Left ventricle myocardium inferior (tissue), 1 donor: ENCODE results near the gene MADCAM1. TPM values are rescaled to one million over a fixed set of nuclear protein-coding genes. Genes with fewer than 3 reads are reported as not detected.

ENCODE experiments used
- DNase-seq: peaks from one replicate; pipeline ENCODE4 v3.0.0-alpha.2; 2020
- H3K27ac ChIP-seq: fragments of 200-600 bp; replicated peaks from 2 replicates; pipeline ENCODE4 v1.8.0; 2021
- H3K27me3 ChIP-seq: fragments of 200-600 bp; 2 replicates; pipeline ENCODE4 v1.8.0; 2021; ENCODE audit warnings: low read depth
- H3K36me3 ChIP-seq: fragments of 200-600 bp; 2 replicates; pipeline ENCODE4 v1.8.0; 2021
- H3K4me1 ChIP-seq: fragments of 200-600 bp; 2 replicates; pipeline ENCODE4 v1.8.0; 2021
- H3K4me3 ChIP-seq: fragments of 200-600 bp; 2 replicates; pipeline ENCODE4 v1.8.0; 2021; ENCODE audit warnings: mild to moderate bottlenecking, moderate library complexity
- H3K9me3 ChIP-seq: fragments of 200-600 bp; replicated peaks from 2 replicates; pipeline ENCODE4 v1.8.0; 2021
- CTCF ChIP-seq: fragments of 200-600 bp; IDR thresholded peaks from 2 replicates; pipeline ENCODE4 v1.8.0; 2021; ENCODE audit warnings: antibody characterized with exemption, mild to moderate bottlenecking, borderline replicate concordance
- intact Hi-C: fragments of 100-400 bp; cut with micrococcal nuclease; formaldehyde crosslinking; loops from one replicate; pipeline ENCODE4 v1.11.0; 2022
- total RNA-seq: library from RNA; stranded (reverse); fragmentation: NEBNext Ultra II Directional; extraction: Animal tissue kit (Norgen Biotek cat#: 25700); gene quantifications from one replicate; pipeline ENCODE4 v1.2.1, GENCODE V29; 2021
- donor health status: DM: no; HTN: yes; CAD: no; lungs with severe emphysema.

Gene MADCAM1
- total RNA-seq, 1 donor from 2014 or later = 0.22 TPM

DNA sequence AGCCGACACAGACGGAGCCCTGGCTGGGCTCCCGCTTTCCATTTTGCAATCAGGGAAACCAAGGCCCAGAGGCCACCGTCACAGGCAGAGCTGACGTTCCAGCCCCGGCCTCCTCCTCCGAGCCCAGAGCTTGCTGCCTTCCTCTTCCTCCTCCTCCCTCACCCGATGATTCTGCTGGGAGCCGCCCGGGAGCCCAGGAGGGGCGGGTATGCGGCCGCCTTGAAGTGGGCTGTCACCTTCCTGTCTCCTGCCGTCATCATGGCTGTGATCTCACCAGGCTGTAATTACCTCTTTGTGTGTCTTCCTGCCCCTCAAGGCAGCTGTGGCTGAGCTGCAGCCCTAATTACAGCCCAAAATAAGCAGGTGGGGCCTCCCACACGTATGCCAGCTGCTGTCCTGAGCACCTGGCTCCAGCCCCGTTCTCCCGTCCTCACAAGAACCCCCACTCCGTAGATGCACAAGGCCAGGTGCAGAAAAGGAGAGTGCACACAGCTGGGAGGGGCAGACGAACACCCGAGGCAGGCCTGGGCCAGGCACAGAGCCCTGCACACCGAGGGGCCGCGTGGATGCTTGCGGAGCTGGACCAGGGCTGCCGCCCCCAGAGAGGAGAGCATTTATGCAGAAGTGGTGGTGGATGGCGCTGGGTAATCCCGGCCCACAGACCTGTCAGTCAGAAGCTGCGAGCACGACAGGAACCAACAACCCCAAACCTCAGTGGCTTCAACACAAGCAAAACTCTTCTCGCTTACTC is 15.0 kb downstream of the MADCAM1 start:
- H3K27ac ChIP-seq = peak overlapping the region; percentile 74
- peaks cover 38% of the 10 kb centered on the region for H3K4me1 ChIP-seq
- TF ChIP-seq CTCF = no peak
- H3K4me3 ChIP-seq = peak overlapping the region; percentile 38
- no peaks in the 10 kb centered on the region for H3K27me3 ChIP-seq
- DNase-seq = no peak
- H3K9me3 ChIP-seq = no peaks in the 10 kb centered on the region
- H3K36me3 ChIP-seq = peaks cover 5% of the 10 kb centered on the region
- intact Hi-C loops = no loop called here

DNA sequence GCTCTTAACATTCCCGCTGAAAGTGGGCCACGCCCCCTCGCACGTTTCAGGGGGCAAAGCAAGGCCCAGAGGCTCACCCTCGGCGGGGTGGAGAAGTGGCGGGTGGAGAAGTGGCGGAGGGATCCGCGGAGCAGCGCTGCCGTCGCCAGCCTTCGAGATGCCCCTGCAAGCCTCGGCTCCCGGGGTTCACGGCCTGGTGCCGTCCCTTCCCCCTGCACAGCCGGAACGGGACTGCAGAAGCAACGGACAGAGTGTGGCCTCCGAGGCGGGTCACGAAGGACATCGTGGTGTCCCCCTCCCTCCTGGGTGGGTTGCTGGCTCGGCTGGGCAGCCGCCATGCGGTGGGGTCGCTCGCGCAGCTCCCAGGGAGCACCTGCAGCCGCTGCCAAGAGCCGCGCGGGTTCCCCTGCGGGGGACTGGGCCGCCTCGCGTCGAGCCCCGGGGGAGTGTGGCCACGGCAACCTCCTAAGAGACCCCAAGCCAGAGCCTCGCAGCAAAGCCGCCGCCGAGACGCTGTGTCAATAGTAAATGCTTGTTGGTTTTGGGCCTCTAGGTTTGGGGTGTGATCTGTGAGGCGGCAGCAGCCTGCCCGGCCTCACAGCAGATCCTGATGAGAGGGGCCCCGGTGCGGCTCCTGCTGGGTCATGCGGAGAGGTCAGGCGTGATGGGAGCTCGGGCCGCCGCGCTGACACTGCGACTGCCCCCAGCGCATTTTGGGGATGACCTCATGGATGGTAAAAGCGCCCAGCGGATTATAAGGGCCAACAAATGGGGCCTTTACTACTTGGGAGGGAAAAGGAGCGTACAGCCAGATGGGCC is 16.5 kb downstream of the MADCAM1 start:
- H3K4me3 ChIP-seq = no peak overlapping the region
- no peak overlapping the region for H3K27ac ChIP-seq
- TF ChIP-seq CTCF = no peak
- peaks cover 5% of the 10 kb centered on the region for H3K36me3 ChIP-seq
- no peaks in the 10 kb centered on the region for H3K9me3 ChIP-seq
- intact Hi-C loops = no loop called here
- H3K27me3 ChIP-seq = no peaks in the 10 kb centered on the region
- H3K4me1 ChIP-seq = peaks cover 27% of the 10 kb centered on the region
- DNase-seq = no peak

- H3K36me3 ChIP-seq = peaks cover 5% of the 10 kb centered on the region
- peaks cover 19% of the 10 kb centered on the region for H3K4me1 ChIP-seq
- H3K9me3 ChIP-seq = no peaks in the 10 kb centered on the region
- no peak for DNase-seq
- no peak for TF ChIP-seq CTCF
- H3K27ac ChIP-seq = no peak overlapping the region
- intact Hi-C loops = no loop called here
- H3K4me3 ChIP-seq = no peak overlapping the region
- H3K27me3 ChIP-seq = no peaks in the 10 kb centered on the region
These were observed 17.3 kb downstream of the MADCAM1 start for GRCh38 chr19:513368-514165.

- DNase-seq = no peak
- no peak for TF ChIP-seq CTCF
- no peak overlapping the region for H3K4me3 ChIP-seq
- H3K27me3 ChIP-seq = no peaks in the 10 kb centered on the region
- peaks cover 14% of the 10 kb centered on the region for H3K4me1 ChIP-seq
- no peaks in the 10 kb centered on the region for H3K9me3 ChIP-seq
- intact Hi-C loops = no loop called here
- no peak overlapping the region for H3K27ac ChIP-seq
- peaks cover 5% of the 10 kb centered on the region for H3K36me3 ChIP-seq
These were observed 17.9 kb downstream of the MADCAM1 start for GRCh38 chr19:514166-514663.
